GM19324 (cell line): ENCODE data around the gene NR1D1.

Source experiments
- ATAC-seq: cut with Tn5 transposase; IDR thresholded peaks from one replicate; pipeline ENCODE4 v1.9.1; 2021; ENCODE audit warnings: mild to moderate bottlenecking, moderate library complexity; ENCODE audit not compliant: unreplicated experiment, low FRiP score

Gene NR1D1

GRCh38 chr17:40097931-40098845 is 2.2 kb downstream of the NR1D1 start:
- no peak for ATAC-seq

- no peak for ATAC-seq
Observed at GRCh38 chr17:40097087-40097486, 3.3 kb downstream of the NR1D1 start.

GRCh38 chr17:40095944-40096791 is 4.2 kb downstream of the NR1D1 start:
- peak; percentile 29 for ATAC-seq

- ATAC-seq = no peak
Observed at GRCh38 chr17:40095351-40095943, 4.9 kb downstream of the NR1D1 start.

- ATAC-seq = no peak
Observed at GRCh38 chr17:40094874-40095273, 5.5 kb downstream of the NR1D1 start.

- no peak for ATAC-seq
Observed at GRCh38 chr17:40093580-40094201, 6.7 kb downstream of the NR1D1 start.

- ATAC-seq = no peak
Observed at GRCh38 chr17:40093005-40093579, 7.3 kb downstream of the NR1D1 start.

GRCh38 chr17:40092581-40092980 is 7.8 kb downstream of the NR1D1 start:
- ATAC-seq = no peak

GRCh38 chr17:40091691-40092397 is 8.5 kb downstream of the NR1D1 start:
- ATAC-seq = no peak

- ATAC-seq = no peak
Observed at GRCh38 chr17:40090237-40091119, 9.9 kb downstream of the NR1D1 start.

GRCh38 chr17:40089077-40089895 is 11.1 kb downstream of the NR1D1 start:
- ATAC-seq = no peak

GRCh38 chr17:40087903-40088718 is 12.3 kb downstream of the NR1D1 start:
- no peak for ATAC-seq

GRCh38 chr17:40087049-40087794 is 13.2 kb downstream of the NR1D1 start:
- ATAC-seq = no peak

GRCh38 chr17:40086150-40087044 is 14.0 kb downstream of the NR1D1 start:
- no peak for ATAC-seq

GRCh38 chr17:40084477-40084876 is 15.9 kb downstream of the NR1D1 start:
- no peak for ATAC-seq
